GM12878 (cell line): ENCODE measurements around the gene C11orf42.

Experiments
- GABPA ChIP-seq: IDR thresholded peaks from 2 replicates; pipeline ENCODE4 v1.6.1; 2014; ENCODE audit warnings: antibody characterized with exemption, low read depth, mild to moderate bottlenecking, inconsistent platforms
- HDAC2 ChIP-seq: fragments of 200-600 bp; sonication (generic); IDR thresholded peaks from 2 replicates; pipeline ENCODE4 v1.6.1; 2017
- JUNB ChIP-seq: IDR thresholded peaks from 2 replicates; pipeline ENCODE4 v1.6.1; 2016; ENCODE audit warnings: antibody characterized with exemption, mild to moderate bottlenecking
- TF ChIP-seq, protein P1 (sequence below): fragments of 450-650 bp; IDR thresholded peaks from 2 replicates; pipeline ENCODE4 v1.6.1; 2016; ENCODE audit warnings: mild to moderate bottlenecking

DNA sequence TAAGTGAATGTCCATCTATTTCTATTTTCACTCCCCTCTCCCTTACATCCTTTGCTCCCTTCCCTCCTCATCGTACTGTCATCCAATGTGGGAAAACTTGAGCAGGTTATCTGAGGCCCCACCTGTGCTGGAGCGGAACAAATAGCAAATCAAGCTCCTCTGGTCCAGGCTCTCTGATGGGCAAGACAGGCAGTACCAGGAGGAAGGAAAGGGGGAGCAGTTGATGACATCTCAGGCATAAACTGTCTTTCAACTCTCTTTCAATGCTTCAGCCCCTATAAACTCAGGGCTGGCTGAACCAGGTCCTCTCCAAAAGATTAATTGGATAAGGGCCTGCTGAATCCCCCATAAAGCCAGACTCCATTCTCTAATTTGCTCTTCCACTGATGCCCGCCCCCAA, 52.8 kb downstream of the C11orf42 start:
- TF ChIP-seq, protein P1, sequence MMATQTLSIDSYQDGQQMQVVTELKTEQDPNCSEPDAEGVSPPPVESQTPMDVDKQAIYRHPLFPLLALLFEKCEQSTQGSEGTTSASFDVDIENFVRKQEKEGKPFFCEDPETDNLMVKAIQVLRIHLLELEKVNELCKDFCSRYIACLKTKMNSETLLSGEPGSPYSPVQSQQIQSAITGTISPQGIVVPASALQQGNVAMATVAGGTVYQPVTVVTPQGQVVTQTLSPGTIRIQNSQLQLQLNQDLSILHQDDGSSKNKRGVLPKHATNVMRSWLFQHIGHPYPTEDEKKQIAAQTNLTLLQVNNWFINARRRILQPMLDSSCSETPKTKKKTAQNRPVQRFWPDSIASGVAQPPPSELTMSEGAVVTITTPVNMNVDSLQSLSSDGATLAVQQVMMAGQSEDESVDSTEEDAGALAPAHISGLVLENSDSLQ: no peak
- TF ChIP-seq JUNB (no peak), HDAC2 (no peak), GABPA (no peak)
